PC-9 (cell line): Measurements from ENCODE around the gene TTC7B. TPM values are rescaled to one million over a fixed set of nuclear protein-coding genes. Genes with fewer than 3 reads are reported as not detected.

ENCODE experiments used
- BruUV-seq: library from RNA; stranded (reverse); fragments of 400-500 nt; replicated peaks from 2 replicates; lab custom pipeline; 2021; lab: Mats Ljungman, UMichigan
- CTCF ChIA-PET: fragments of 300-600 bp; sonication (Branson Sonifier 250); formaldehyde crosslinking; loops from one replicate; lab custom pipeline; 2022; ENCODE audit warnings: antibody characterized with exemption; lab: Charles Lee
- POLR2A ChIA-PET: fragments of 300-600 bp; sonication (Branson Sonifier 250); formaldehyde crosslinking; loops from one replicate; lab custom pipeline; 2022; ENCODE audit warnings: antibody characterized with exemption; ENCODE audit not compliant: unreplicated experiment; lab: Charles Lee
- DNase-seq, 2 experiments: peaks; one replicate each; pipeline versions ENCODE4 v3.0.0 to v3.0.0-alpha.2; 2015 to 2022; ENCODE audit warnings: mixed read lengths in 1 of 2
- H2AFZ ChIP-seq: fragments of 200-600 bp; sonication (generic); 2 replicates; pipeline ENCODE4 v1.8.1; 2017; ENCODE audit warnings: antibody characterized with exemption
- H3F3A ChIP-seq: fragments of 200-600 bp; sonication (generic); 2 replicates; pipeline ENCODE4 v1.8.1; 2017; ENCODE audit warnings: antibody characterized with exemption, mild to moderate bottlenecking, low read depth; ENCODE audit not compliant: insufficient read depth
- H3K27ac ChIP-seq: fragments of 200-600 bp; sonication (generic); 2 replicates; pipeline ENCODE4 v1.6.1; 2016; ENCODE audit warnings: mixed run types
- H3K27me3 ChIP-seq: fragments of 200-600 bp; sonication (generic); 2 replicates; pipeline ENCODE4 v1.6.1; 2016; ENCODE audit warnings: low read depth, mixed run types; ENCODE audit not compliant: insufficient read depth
- H3K36me3 ChIP-seq: fragments of 200-600 bp; sonication (generic); 2 replicates; pipeline ENCODE4 v1.6.1; 2016; ENCODE audit warnings: low read depth, mixed run types
- H3K4me1 ChIP-seq: fragments of 200-600 bp; sonication (generic); replicated peaks from 2 replicates; pipeline ENCODE4 v1.6.1; 2016; ENCODE audit warnings: mixed run types; ENCODE audit not compliant: insufficient read depth
- H3K4me2 ChIP-seq: fragments of 200-600 bp; sonication (generic); 2 replicates; pipeline ENCODE4 v1.6.1; 2017; ENCODE audit warnings: mixed run types
- H3K4me3 ChIP-seq: fragments of 200-600 bp; sonication (generic); 2 replicates; pipeline ENCODE4 v1.6.1; 2016; ENCODE audit warnings: mixed run types
- H3K79me2 ChIP-seq: fragments of 200-600 bp; sonication (generic); 2 replicates; pipeline ENCODE4 v1.6.1; 2017; ENCODE audit warnings: low read depth, mixed run types
- H3K9me2 ChIP-seq: fragments of 200-600 bp; sonication (generic); 2 replicates; pipeline ENCODE4 v1.8.1; 2017; ENCODE audit warnings: mild to moderate bottlenecking; ENCODE audit not compliant: insufficient read depth
- H3K9me3 ChIP-seq: fragments of 200-600 bp; sonication (generic); 2 replicates; pipeline ENCODE4 v1.8.1; 2016; ENCODE audit warnings: low read depth; ENCODE audit not compliant: insufficient read depth
- H4K20me1 ChIP-seq: fragments of 200-600 bp; sonication (generic); 2 replicates; pipeline ENCODE4 v1.8.1; 2017; ENCODE audit not compliant: insufficient read depth
- CTCF ChIP-seq: fragments of 200-600 bp; sonication (generic); conservative IDR thresholded peaks from 2 replicates; pipeline ENCODE4 v1.6.1; 2017; ENCODE audit warnings: mixed run types, antibody characterized with exemption, mild to moderate bottlenecking, moderate library complexity
- EZH2 ChIP-seq: fragments of 200-600 bp; sonication (generic); IDR thresholded peaks from 2 replicates; pipeline ENCODE4 v1.8.0; 2017; ENCODE audit warnings: antibody characterized with exemption, low read depth
- intact Hi-C: fragments of 100-400 bp; cut with micrococcal nuclease; formaldehyde crosslinking; loops from one replicate; pipeline ENCODE4 v1.10.0; 2022; ENCODE audit not compliant: unreplicated experiment
- total RNA-seq: library from RNA; stranded (reverse); gene quantifications from 2 replicates; pipeline ENCODE4 v1.2.3, GENCODE V29; 2021

Gene TTC7B
- total RNA-seq, 1 experiment from 2014 or later = 6.8 TPM

- no peak for DNase-seq
- Histone ChIP-seq H3F3A (no peaks in the 10 kb centered on the region), H3K9me3 (no peaks in the 10 kb centered on the region), H2AFZ (no peak overlapping the region), H3K27ac (no peak overlapping the region), H4K20me1 (no peaks in the 10 kb centered on the region), H3K4me3 (no peak overlapping the region), H3K9me2 (no peaks in the 10 kb centered on the region), H3K79me2 (no peaks in the 10 kb centered on the region), H3K36me3 (no peaks in the 10 kb centered on the region), H3K4me2 (no peak overlapping the region), H3K4me1 (no peaks in the 10 kb centered on the region), H3K27me3 (no peaks in the 10 kb centered on the region)
- no TSS peak for BruUV-seq
- CTCF ChIA-PET = no interaction called here
- intact Hi-C loops = no loop called here
- TF ChIP-seq CTCF (no peak), EZH2 (no peak)
- POLR2A ChIA-PET = no interaction called here
These were observed 204.3 kb downstream of the TTC7B start for GRCh38 chr14:90611936-90612335.

GRCh38 chr14:90611501-90611900 lies 204.7 kb downstream of the TTC7B start:
- Histone ChIP-seq H3K4me3 (no peak overlapping the region), H3K9me2 (no peaks in the 10 kb centered on the region), H3K79me2 (no peaks in the 10 kb centered on the region), H3K27me3 (no peaks in the 10 kb centered on the region), H3K27ac (no peak overlapping the region), H4K20me1 (no peaks in the 10 kb centered on the region), H3K36me3 (no peaks in the 10 kb centered on the region), H3K4me2 (no peak overlapping the region), H2AFZ (no peak overlapping the region), H3K4me1 (no peaks in the 10 kb centered on the region), H3F3A (no peaks in the 10 kb centered on the region), H3K9me3 (no peaks in the 10 kb centered on the region)
- BruUV-seq = no TSS peak
- TF ChIP-seq CTCF = no peak
- no peak for TF ChIP-seq EZH2
- ChIA-PET POLR2A (no interaction called here), CTCF (no interaction called here)
- DNase-seq = no peak
- intact Hi-C loops = no loop called here

- no peaks in the 10 kb centered on the region for H3F3A ChIP-seq
These were observed 205.7 kb downstream of the TTC7B start for GRCh38 chr14:90610346-90611040.

More at GRCh38 chr14:90610346-90611040, 205.7 kb downstream of the TTC7B start:
- DNase-seq = no peak
- Histone ChIP-seq H3K27me3 (no peaks in the 10 kb centered on the region), H3K4me3 (no peak overlapping the region), H3K79me2 (no peaks in the 10 kb centered on the region), H3K9me2 (no peaks in the 10 kb centered on the region), H3K36me3 (no peaks in the 10 kb centered on the region), H3K4me1 (no peaks in the 10 kb centered on the region), H4K20me1 (no peaks in the 10 kb centered on the region), H2AFZ (no peak overlapping the region), H3K27ac (no peak overlapping the region), H3K4me2 (no peak overlapping the region), H3K9me3 (no peaks in the 10 kb centered on the region)
- intact Hi-C loops = no loop called here
- TF ChIP-seq CTCF = no peak
- ChIA-PET CTCF (no interaction called here), POLR2A (no interaction called here)
- no TSS peak for BruUV-seq
